Loucy (cell line): Measurements from ENCODE around the gene MAPRE3.

Source experiments
- CTCF ChIP-seq: fragments of 200-600 bp; sonication (generic); conservative IDR thresholded peaks from 2 replicates; pipeline ENCODE4 v1.5.1; 2014; ENCODE audit warnings: mild to moderate bottlenecking, antibody characterized with exemption, low read length
- EZH2phosphoT487 ChIP-seq: fragments of 200-600 bp; IDR thresholded peaks from 2 replicates; pipeline ENCODE4 v1.6.1; 2018; ENCODE audit warnings: antibody characterized with exemption, mild to moderate bottlenecking, moderate library complexity, borderline replicate concordance

DNA sequence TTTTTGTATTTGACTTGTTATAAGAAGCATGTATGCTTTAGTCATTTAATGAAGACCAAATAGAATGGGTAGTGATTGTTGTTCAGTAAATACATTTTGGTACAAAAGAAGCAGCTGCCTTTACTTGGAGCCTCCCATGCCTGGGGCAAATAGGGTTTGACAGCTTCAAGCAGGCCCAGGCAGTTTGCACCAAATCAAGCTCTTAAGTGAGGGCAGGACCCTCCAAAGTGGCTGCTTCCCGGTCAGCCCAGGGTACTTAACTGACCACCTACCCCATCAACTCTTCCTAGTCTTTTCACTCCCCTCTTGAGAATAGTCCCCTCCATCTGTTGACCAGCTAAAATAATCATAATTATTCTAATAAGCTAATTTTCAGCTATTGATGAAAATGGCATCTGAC is 5.2 kb downstream of the MAPRE3 start:
- TF ChIP-seq CTCF, result no peak
- TF ChIP-seq EZH2phosphoT487, result no peak
